GM12878 (cell line): Measurements from ENCODE around the gene TMEM131L. TPM values are rescaled to one million over a fixed set of nuclear protein-coding genes. Genes with fewer than 3 reads are reported as not detected.

ENCODE experiments used
- ATF7 ChIP-seq: fragments of 450-650 bp; IDR thresholded peaks from 2 replicates; pipeline ENCODE4 v1.6.1; 2016; ENCODE audit warnings: low read depth, mild to moderate bottlenecking
- EZH2 ChIP-seq: IDR thresholded peaks from 2 replicates; pipeline ENCODE4 v1.6.1; 2012; ENCODE audit warnings: low read depth, mild to moderate bottlenecking, control low read depth, inconsistent platforms, low read length, borderline replicate concordance; ENCODE audit not compliant: control insufficient read depth
- IRF3 ChIP-seq: fragments of 450-650 bp; IDR thresholded peaks from 2 replicates; pipeline ENCODE4 v1.6.1; 2014; ENCODE audit warnings: mild to moderate bottlenecking
- NFYA ChIP-seq: IDR thresholded peaks from 2 replicates; pipeline ENCODE4 v1.6.1; 2011; ENCODE audit warnings: low read depth, mild to moderate bottlenecking, low read length, improper control_type of control experiment, borderline replicate concordance
- PML ChIP-seq: IDR thresholded peaks from 2 replicates; pipeline ENCODE4 v1.6.1; 2012; ENCODE audit warnings: low read length, inconsistent platforms
- RFX5 ChIP-seq: IDR thresholded peaks from 2 replicates; pipeline ENCODE4 v1.6.1; 2011; ENCODE audit warnings: low read depth, low read length, improper control_type of control experiment
- SREBF2 ChIP-seq: IDR thresholded peaks from 2 replicates; pipeline ENCODE4 v1.6.1; 2012; ENCODE audit warnings: mild to moderate bottlenecking, low read length
- ZBTB4 ChIP-seq: fragments of 450-650 bp; formaldehyde crosslinking; IDR thresholded peaks from 2 replicates; pipeline ENCODE4 v1.4.0; 2022; ENCODE audit warnings: mild to moderate bottlenecking, moderate library complexity
- ZBTB40 ChIP-seq: fragments of 450-650 bp; IDR thresholded peaks from 2 replicates; pipeline ENCODE4 v1.6.1; 2016; ENCODE audit warnings: mild to moderate bottlenecking, moderate library complexity, borderline replicate concordance
- ZNF592 ChIP-seq: fragments of 450-650 bp; IDR thresholded peaks from 2 replicates; pipeline ENCODE4 v1.6.1; 2017; ENCODE audit warnings: mild to moderate bottlenecking, moderate library complexity
- polyA plus RNA-seq, 11 experiments: library from polyadenylated mRNA; depleted of rRNA in 4 of 11; unstranded in 6 of 11; stranded (reverse) in 5 of 11; fragments of >200 nt; fragmentation: Nextera tagmentation in 4 of 11; fragmentation: Illumina TruSeq in 1 of 11; extraction: Ambion mirVana in 4 of 11; extraction: Trizol in 1 of 11; gene quantifications; 1 replicate in 1 of 11; 2 replicates in 10 of 11; pipeline versions ENCODE4 v1.2.1 to v1.2.3, GENCODE V29; 2011 to 2016; ENCODE audit warnings: inconsistent platforms in 2 of 11, missing spikeins in 2 of 11, low read depth in 1 of 11
- total RNA-seq, 4 experiments: library from RNA; depleted of rRNA in 3 of 4; stranded (reverse); fragments of >200 nt in 3 of 4; fragmentation: Illumina TruSeq in 1 of 4; extraction: Trizol in 1 of 4; gene quantifications; 2 replicates each; pipeline versions ENCODE4 v1.2.1 to v1.2.3, GENCODE V29; 2013 to 2021

TMEM131L gene
- total and polyA plus RNA-seq, 10 of the 15 experiments (the other 5 are each of a cell fraction or from before 2014, with no cell fraction given): 8.5 to 101 (median 74.4) TPM

GRCh38 chr4:153466949-153467896 is 1.1 kb downstream of the TMEM131L start (continued):
- no peak for TF ChIP-seq ZNF592
- no peak; the same call in none of the 2 replicates for TF ChIP-seq PML
- TF ChIP-seq ZBTB4 (CRISPR knock-in tag): no peak
- TF ChIP-seq IRF3: no peak
- peak; percentile 86 for TF ChIP-seq ATF7
- no peak for TF ChIP-seq SREBF2
- no peak for TF ChIP-seq EZH2
- TF ChIP-seq RFX5: no peak
- TF ChIP-seq ZBTB40: no peak
- no peak for TF ChIP-seq NFYA
